Activated gamma-delta T cell treated with Interleukin-2 at 50 U/mL for 16 hours (primary cell): ENCODE measurements around the gene TTC34.

Experiments
- DNase-seq: peaks from one replicate; pipeline ENCODE4 v3.0.0-alpha.2; 2020

Gene TTC34

DNA sequence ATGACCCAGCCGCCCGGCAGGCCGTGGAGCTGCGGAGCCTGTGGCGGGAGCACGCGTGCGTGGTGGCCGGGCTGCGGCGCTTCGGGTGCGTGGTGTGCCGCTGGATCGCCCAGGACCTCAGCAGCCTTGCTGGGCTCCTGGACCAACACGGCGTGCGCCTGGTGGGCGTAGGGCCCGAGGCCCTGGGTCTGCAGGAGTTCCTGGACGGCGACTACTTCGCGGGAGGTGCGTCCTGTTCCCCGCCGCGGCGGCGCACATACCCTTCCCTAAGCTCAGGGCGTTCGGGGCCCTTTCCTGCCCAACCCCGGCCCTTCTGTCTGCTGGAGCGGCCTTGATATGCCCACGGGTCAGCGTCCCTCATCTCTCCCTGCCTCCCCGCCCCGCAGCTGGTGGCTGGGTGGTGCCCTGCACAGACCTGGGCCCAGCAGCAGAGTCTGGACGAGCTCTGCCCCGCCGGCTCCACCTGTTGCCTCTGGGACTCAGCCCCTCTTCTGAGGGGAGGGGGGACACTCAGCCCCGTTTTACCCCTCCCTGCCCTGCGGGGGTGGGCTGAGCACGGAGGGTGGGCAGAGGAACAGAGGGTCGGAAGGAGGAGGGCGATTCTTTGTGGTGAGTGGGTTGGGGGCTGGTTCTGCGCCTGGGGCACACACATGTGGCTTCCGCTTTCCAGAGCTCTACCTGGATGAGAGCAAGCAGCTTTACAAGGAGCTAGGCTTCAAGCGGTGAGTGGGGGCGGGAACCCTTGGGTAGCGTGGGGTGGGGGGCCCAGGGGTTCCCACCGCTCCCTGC is 214.2 kb downstream of the TTC34 start:
- peak; percentile 22 for DNase-seq

GRCh38 chr1:2586154-2587070 is 215.1 kb downstream of the TTC34 start, which contains the start of gene PRXL2B:
Gene PRXL2B (plus strand): TSS chr1:2586777. CDS start chr1:2586886, 109 bp downstream.
- peak; percentile 96 for DNase-seq
